GM21390 (cell line): ENCODE results near the gene PNLIP.

Source experiments
- ATAC-seq: cut with Tn5 transposase; IDR thresholded peaks from one replicate; pipeline ENCODE4 v1.9.1; 2021; ENCODE audit not compliant: unreplicated experiment

PNLIP gene

DNA sequence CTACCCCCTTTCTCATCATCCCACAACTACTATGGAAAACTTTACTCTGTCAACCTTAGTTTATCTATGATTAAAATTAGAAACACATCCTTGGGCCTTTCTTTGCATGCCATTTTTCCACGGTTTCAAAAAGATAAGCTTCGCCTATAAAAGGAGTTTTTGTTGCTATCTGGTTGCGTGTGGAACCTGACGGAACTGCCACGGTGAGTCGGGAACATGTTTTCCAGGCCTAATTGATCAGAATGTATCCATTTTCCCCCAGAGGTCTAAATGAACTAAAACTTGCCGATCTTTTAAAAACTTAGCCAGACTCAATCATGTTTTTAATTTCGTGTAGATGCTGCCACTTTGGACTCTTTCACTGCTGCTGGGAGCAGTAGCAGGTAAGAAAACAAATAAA is at the start of gene PNLIP:
TSS of gene PNLIP (plus strand) at position 176 of the 400 bp plus-strand sequence. CDS start at position 338, 162 bp downstream.
- no peak for ATAC-seq

DNA sequence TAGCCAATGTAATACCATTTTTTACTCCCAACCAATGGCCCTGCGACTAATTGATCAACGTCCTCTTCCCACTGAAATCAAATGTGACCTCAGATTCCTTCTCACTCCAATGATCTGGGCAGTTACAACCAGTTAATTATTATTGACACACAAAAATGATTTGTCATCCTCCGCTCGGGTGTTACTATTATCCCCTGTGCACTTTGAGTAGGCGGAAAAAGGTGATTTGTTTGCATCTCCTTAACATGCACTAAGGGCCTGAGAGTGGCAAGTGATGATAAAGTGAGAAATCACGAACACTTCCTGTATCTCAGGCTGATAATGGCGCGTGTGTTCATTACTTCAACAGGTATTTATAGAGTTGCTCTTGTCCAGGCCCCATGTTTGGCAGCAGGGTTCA is 40.9 kb upstream of the PNLIP start:
- ATAC-seq = no peak

DNA sequence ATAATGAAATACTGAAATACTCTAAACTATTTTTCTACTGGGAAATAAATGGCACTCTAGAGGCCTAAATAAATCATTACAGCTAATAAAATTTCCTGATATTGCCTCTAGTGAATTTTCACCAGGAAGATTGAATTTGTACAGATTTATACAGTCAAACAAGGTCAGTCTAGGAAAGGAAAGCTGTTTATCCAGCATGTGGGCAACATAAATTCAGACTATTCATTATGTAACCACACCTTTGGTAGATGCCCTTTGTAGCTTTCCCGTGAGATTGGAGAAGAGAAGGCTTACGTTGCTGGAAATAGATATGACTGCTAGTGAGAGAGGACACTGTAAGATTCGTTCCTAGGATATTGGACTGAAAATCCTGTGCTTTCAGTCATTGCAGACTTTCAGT is 35.2 kb upstream of the PNLIP start:
- ATAC-seq = no peak

DNA sequence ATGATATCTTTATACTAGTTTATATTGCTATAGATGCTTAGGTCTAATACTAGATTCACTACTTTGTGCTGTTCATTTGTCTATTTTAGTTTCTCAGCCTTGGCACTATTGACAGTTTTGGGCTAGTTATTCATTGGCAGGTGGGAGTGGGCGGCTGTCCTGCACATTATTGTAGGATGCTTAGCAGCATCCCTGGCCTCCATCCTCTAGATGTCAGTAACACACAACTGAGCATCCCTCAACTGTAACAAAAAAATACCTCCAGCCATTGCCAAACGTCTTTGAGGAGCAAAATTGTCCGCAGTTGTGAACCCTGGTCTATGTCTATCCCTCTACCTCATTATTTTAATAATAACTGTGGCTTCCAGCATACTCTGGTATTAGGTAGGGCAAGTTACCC is 34.4 kb upstream of the PNLIP start:
- ATAC-seq = no peak

DNA sequence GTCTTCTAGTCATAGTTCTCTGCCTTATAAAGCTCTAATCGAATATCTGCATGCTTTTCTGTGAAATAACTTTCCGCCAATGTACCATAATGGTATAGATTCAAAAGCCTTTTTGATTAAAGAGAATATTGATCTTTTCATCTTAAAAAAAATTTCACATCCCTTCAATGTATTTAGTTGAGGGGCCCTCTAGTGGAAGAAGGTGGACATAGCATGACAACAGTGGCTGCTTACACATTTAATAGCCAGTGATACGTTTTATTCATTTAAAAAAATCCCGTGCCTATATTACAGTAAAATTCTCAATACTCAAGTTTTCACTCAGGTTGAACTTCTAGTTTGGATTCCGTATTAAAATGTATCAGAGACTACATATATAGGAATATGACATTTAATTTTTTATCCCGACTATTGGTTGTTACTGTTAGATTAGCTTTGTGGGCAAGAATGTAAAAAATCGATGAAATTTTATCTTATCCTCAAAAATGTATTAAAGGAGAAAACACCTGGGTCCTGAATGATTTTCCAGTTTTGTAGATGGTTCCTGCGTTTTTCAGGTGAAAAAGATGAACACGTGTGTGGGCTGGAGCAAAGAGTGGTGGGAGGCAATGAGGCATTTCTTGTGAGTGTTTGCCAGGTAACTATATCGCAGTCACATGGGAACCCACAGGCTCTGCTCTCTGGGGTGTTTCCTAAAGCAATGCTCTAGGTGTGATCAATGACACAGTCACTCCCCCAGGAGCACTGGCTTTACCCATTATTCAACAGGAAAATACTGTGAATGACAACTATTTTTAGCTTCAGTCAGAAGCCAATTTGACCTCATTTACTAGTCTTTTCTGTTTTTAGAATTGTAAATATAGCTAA is 24.1 kb upstream of the PNLIP start:
- ATAC-seq = peak; percentile 82

DNA sequence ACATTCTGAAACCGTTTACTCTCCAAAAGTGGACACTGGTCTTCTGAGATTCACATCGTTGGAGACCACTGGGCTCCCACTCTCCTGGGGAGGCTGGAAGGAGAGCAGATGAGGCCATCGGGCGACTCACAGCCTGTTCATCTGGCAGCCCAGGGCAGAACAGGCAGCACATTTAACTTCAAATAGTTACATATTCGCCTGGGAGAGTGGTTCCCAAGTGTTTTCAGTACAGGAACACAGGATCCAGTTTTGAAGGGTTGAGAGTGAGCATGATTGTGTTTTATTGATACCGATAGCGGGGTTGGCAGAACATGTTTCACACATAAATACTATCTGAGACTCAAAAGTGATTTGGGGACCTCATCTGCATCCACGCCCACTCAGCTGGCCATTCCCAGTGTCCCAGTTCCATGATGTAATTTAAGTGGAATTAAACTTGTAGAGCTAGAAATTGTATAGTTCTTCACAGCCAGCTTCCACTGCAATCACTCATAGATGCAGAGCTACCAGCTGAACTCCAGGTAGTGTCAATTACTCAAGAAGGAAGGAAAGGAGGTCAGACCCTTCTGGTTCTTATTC is 22.8 kb upstream of the PNLIP start:
- ATAC-seq = no peak

DNA sequence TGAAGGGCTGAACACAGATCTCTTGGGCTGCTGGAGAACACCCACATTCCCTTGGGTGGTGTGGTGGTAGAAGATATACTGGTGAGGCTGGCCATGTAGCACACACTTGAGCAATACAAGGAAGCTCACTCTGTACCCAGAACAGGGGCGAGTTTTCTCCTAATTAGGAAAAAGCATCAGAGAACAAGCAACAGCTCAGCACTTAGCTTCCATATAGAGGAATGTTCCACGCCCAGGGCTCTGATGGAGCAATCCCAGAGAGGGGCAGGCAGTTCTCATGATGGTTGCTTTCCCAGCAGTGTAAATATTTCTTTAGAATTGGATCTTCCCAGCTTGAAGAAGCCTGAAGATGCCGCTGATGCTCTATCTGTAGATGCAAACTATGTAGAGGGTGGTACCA is 21.0 kb upstream of the PNLIP start:
- ATAC-seq = no peak

DNA sequence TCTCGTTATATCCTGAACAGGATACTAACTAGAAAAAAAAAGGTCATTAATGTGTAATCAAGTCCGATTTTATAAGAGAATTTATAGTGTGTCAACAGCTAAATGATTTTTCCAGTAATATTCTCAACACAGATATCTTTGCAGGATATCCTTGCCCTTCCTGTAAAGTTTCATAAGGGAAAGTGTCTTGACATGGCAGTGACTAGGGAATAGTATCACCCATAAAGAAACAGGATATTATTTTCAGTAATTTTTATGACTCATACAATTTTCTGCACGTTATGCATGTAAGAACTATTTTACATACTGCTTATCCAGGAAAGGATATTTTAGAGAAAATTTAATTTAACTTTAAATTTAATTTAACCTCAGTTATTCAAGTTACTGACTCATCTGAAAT is 19.5 kb upstream of the PNLIP start:
- ATAC-seq = no peak

DNA sequence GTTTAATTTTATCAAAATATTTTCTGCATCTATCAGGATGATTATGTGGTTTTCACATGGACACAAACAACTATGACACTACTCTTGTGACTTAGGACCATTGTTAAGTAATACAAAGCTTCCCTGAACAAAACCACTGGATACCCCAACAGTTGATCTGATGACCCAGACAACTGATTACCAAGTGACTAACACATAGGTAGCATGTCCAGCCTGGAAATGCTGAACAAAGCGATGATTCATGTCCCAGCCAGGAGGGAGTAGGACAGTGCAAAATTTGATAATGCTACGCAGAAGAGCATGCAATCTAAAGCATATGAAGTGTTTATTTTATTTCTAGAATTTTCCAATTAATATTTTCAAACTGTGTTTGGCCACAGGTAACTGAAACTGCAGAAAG is 8.9 kb upstream of the PNLIP start:
- ATAC-seq = no peak

DNA sequence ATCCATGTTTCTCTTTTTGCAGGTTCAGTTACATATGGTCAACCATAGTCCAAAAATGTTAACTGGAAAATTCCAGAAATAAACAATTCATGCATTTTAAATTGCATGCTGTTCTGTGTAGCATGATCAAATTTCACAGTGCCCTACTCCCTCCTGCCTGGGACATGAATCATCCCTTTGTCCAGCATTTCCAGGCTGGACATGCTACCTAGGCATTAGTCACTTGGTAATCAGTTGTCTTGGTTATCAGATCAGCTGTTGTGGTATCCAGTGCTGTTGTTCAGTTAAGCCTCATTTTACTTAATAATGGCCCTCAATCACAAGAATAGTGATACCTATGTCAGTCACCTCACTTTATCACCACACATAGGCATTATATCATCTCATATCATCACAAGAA is 7.3 kb upstream of the PNLIP start:
- ATAC-seq = no peak

DNA sequence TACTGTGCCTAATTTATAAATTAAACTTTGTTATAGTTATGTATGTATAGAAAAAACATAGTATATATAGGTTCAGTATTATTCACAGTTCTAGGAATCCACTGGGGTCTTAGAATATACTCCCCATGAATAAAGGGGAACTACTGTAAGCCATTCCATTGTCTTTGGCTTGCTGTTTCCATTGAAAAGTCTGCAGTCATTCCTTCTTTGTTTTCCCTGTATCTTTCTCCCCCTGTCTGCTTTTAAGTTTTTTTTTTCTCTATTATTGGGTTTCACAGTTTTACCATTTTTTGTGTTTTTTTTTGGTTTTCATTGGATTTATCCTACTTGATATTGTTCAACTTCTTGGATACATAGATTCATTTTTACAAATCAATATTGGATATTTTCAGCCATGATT is 6.7 kb upstream of the PNLIP start:
- ATAC-seq = no peak

DNA sequence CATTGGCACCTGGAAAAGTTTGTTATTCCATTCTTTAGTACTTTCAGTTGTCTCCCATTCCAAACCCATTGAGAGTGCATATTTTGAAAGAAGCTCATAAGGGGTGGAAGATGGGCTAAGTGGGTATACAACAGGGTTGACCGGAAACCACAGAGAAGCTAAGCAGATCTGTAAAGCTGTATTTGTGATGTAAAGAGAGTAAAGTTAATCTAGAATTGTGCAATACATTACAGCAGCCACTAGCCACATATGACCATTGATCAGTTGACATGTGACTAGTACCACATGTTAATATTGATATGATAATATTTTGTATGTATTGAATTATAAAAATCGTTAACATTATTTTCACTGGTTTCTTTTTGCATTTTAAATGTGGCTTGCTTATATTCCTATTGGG is 4.9 kb upstream of the PNLIP start:
- no peak for ATAC-seq

DNA sequence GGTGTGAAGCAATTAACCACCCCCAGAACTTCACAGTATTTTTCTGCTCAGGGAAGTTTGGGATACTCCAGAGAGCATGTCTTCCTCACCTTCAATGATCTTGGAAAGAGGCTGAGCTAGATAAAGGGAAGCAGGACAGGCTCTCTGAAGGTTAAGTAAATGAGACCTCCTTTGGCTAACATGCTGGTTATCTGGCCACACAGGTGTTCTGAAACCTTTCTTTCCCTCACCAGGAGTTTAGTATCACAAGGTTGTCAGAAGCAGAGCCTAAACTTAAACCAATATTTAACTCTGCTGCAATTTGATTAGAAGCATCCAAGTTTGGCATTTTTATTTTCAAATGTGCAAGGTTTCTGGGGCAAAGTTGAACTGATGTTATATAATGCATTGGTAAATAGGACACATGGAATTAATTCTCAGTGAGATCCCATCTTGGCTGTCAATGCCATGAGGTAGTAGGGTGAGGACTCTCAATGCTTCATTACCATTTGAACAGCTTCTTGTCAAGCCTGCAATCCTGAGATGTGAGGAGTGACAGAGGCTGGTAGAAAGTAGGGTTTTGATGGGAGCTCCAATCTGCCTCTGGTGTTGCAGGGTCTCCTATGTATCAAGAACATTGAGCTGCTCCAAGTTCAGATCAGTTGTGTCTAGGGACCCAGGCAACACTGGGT is 3.6 kb upstream of the PNLIP start:
- no peak for ATAC-seq

DNA sequence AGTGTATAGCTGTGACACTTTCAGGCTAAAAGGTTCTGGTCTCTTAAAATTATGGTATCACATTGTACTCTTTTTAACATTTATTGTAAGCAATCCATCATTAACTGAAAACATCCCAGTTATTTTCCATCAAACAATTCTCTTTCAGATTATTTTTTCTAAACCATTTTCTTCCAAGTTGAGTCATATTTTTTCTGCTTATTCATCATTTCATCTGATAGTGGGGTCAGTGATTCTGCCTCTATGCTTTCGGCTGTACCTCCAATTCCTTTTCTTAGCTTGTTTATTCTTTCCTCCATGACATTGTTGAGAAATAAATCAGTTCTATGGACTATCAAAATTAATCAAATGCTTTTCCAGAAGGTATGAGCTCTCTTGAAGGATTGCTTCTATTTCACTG is 609 bp upstream of the PNLIP start:
- no peak for ATAC-seq

DNA sequence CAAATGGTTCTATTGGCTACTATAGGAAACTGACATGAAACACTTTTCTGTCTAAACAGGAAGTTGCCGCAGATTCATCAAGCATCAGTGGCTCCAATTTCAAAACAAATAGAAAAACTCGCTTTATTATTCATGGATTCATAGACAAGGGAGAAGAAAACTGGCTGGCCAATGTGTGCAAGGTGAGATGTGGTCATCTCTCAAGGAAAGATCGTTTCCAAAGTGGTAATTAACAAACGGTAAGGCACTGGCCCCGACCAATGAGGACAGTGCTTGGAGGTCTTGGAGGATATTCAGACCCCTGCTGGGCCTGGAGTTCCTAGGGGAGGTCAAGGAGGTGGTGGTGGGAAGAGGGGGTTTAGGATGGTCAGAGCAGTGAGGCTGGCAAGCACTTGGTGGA is 2.6 kb downstream of the PNLIP start:
- no peak for ATAC-seq

DNA sequence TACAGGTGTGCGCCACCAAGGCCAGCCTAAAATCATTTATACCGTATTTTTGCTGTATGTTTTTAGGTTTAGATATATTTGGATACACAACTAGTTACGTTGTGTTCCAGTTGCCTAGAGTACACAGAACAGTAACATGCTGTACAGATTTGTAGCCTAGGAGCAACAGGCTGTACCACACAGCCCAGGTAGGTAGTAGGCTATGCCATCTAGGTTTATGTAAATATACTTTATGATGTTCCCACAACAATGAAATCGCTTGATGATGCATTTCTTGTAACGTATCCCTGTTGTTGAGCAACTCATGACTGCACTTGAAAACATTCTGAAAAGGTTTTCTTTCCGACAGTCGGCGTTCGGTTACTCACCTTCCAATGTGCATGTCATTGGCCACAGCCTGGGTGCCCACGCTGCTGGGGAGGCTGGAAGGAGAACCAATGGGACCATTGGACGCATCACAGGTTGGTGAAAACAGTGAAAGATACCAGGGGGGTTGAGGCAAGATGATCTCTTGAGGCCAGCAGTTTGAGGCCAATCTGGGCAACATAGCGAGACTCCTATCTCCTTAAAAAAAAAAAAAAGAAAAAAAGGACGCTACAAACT is 7.7 kb downstream of the PNLIP start:
- no peak for ATAC-seq

DNA sequence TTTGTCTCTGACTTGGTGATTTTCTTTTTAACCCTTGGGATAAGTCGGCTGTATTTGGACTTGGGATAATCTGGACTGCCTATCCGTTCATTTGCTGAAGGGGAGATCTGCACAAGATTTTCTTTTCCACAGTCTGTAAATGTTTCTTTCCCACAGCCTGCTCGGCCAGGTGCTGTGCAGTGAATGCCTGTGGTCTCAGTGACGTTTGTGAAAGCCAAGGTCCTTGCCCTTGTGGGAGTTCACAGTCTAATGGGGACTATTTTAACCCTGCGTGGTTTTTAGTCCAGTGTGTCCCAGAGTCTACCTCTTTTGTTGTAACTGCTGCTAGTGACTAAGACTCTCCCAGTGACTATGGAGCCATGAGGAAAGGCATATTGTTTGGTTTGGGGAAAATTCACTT is 8.9 kb downstream of the PNLIP start:
- no peak for ATAC-seq

DNA sequence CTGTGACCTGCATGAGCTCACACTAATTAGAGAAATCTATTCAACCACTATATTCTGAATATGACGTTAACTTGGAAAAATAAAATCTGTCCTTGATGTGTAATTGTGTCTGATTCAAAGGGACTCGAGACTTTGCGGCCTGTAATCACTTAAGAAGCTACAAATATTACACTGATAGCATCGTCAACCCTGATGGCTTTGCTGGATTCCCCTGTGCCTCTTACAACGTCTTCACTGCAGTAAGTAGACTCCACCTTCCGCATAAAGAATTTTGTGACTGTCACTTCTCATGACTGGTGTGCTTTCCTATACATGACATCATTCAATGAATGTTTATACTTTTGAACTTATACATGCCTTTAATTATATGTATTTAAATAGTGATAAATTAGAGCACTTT is 10.1 kb downstream of the PNLIP start:
- ATAC-seq = no peak

DNA sequence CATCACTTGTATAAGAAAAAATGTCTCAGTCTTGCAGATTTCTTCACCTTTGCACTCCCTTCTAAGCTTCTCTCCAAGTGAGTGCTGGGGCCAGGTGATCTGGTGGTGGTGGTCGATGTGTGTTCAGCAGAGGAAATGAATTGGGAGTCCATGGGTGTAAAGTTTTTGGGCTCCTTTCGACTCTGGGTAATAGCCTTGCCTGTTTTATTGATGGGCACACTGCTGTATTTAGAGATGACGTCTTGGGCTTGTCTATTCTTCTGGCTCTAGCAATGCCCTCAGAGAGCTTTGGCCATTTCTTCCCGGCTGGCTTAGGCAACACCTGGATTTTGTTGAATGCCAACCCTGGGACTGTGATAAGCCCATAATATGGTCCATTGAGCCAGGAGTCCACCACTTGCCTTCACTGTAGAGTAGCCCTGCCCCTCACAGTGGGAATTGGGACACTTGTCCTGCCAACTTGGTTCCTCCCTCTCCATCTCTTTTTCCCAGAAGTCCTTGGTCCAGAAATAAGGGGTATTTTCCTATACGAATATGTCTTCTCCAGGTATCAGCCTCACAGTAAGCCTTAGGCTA is 11.7 kb downstream of the PNLIP start:
- no peak for ATAC-seq

DNA sequence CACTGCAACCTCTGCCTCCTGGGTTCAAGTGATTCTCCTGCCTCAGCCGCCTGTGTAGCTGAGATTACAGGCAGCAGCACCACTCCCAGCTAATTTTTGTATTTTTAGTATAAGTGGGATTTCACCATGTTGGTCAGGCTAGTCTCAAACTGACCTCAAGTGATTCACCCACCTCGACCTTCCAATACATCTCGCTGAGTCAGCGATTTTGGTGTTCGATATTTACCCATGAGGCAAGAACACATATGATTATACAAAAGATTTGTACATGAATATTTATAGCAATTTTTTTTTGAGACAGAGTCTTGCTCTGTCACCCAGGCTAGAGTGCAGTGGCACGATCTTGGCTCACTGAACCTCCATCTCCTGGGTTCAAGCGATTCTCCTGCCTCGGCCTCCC is 19.8 kb downstream of the PNLIP start:
- no peak for ATAC-seq

DNA sequence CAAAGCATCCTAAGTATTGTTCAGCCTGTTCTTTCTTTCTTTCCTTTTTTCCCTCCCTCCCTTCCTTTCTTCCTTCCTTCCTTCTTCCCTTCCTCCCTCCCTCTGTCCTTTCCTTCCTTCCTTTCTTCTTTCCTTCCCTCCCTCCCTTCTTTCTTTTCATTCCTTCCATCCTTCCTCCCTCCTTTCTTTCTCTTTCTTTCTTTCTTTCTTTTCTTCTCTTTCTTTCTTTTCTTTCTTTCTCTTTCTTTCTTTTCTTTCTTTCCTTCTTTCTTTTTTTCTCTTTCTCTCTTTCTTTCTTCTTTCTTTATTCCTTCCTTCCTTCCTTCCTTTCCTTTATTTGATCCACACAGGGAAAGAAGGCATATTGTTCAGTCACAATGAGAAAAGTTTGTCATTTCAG is 21.2 kb downstream of the PNLIP start:
- no peak for ATAC-seq

DNA sequence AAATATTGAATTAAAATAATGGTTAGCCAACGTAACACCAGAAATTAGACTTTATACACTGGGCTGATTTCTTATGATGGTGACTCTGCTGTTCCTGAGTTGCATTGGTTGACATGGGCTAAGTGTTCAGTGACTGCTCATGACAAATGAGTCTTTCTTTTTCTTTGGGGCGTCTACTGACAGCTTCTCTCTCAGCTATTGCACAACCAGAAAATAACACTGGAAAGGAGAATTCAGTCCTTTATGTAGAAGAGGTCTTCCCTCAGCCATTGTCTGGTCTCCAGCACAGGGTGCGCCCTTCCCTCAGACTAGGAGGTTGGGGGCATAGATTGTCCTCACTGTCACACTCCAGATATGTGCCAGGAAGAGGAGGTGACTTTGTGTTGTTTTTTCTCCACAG is 21.6 kb downstream of the PNLIP start:
- no peak for ATAC-seq
